NCI-H526 treated with DMSO at 0.1 percent for 48 hours (cell line): Measurements from ENCODE around the gene TADA2A.
"Not testable (repeated sequence)": the region's sequence is repeated elsewhere in the genome, so short reads cannot be mapped to it uniquely, and the experiment has no call there.

ENCODE experiments used
- DNase-seq: peaks from one replicate; lab custom pipeline; 2025; lab: John Stamatoyannopoulos, UW

The TADA2A gene

GRCh38 chr17:37492167-37492566 lies 85.5 kb downstream of the TADA2A start:
- DNase-seq: peak; percentile 37

- DNase-seq: no peak
These were observed 86.8 kb downstream of the TADA2A start for GRCh38 chr17:37493249-37494027.

DNA sequence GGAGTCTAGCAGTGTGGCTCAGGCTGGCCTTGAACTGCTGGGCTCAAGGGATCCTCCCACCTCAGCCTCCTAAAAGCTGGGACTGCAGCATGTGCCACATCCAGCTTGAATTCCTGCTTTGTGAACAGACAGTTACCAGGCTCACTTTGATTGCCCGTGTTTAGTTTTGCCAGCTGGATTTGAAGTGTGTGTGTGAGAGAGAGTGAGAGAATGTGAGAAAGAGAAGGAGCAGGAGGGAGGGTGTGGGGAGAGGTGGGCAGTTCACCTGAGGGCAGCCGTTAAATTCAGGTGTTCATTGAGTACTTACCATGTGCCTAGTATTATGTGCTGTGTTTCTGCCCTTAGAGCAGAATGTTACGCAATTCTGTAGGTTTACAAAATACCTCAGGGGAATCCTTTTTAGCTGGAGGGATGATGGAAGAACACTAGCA lies 87.7 kb downstream of the TADA2A start:
- no peak for DNase-seq

GRCh38 chr17:37494971-37495370 lies 88.3 kb downstream of the TADA2A start:
- no peak for DNase-seq

GRCh38 chr17:37500378-37500777 lies 93.7 kb downstream of the TADA2A start:
- no peak for DNase-seq

DNA sequence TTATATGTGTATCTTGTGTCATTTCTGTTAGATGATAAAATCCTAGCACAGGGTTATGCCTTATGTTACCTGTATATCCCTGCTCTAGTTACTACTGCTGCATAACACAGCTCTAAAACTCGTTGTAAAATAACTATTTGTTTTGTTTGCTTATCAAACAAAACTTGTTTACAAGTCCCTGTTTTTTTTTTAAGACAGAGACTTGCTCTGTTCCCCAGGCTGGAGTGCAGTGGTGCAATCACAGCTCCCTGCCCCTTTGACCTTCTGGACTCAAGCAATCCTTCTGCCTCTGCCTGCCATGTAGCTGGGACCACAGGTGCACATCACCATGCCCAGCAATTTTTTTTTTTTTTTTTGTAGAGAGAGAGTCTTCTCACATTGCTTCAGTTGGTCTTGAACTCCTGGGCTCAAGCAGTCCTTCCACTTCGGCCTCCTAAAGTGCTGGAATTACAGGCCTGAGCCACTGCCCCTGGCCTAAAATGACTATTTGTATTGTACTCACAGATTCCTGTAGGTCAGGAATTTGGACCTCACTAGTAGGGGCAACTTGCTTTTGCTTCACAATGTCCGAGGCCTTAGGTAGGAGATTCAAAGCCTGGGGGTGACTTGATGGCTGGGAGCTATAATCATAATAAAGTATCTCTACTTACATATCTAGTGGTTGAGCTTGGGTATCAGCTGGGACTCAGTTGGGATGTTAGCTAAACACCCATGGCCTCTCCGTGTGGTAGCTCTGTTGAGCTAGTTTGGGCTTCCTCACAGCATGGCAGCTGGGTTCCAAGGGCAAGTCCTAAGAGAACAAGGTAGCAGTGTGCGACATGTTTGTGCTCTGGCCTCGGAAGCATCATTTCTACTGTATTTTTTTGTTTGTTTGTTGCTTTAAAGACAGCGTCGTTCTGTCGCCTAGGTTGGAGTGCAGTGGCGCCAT lies 95.6 kb downstream of the TADA2A start:
- no peak for DNase-seq

DNA sequence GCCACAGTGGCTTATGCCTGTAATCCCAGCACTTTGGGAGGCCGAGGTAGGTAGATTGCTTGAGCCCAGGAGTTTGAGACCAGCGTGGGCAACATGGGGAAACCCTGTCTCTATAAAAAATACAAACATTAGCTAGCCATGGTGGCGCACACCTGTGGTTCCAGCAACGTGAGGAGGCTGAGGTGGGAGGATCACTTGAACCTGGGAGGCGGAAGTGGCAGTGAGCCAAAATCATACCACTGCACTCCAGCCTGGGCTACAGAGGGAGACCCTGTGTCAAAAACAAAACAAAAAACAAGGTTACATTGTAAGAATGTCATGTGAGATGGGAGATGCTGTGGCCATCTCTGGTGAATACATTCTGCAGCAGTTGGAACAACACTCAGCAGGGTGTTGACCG lies 96.5 kb downstream of the TADA2A start:
- no peak for DNase-seq

DNA sequence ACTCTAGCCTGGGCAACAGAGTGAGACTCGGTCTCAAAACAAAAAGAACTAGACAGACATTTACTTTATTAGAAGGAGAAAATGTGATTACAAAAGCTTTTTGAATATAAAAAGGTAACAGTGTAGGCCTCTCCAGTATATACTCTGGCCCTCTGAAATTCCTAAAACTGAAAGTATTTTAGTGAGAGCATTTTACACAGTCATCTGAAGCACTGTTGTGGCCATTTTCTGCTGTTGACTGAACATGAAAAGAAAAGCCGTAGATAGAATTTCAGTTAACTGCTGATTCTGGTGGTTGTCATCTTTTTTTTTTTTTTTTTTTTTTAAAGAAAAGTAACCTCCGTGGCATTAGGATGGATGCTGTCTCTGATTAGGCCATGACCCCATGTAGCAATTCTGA lies 98.6 kb downstream of the TADA2A start:
- no peak for DNase-seq

GRCh38 chr17:37506678-37507077 lies 100.0 kb downstream of the TADA2A start:
- DNase-seq: peak; percentile 21

DNA sequence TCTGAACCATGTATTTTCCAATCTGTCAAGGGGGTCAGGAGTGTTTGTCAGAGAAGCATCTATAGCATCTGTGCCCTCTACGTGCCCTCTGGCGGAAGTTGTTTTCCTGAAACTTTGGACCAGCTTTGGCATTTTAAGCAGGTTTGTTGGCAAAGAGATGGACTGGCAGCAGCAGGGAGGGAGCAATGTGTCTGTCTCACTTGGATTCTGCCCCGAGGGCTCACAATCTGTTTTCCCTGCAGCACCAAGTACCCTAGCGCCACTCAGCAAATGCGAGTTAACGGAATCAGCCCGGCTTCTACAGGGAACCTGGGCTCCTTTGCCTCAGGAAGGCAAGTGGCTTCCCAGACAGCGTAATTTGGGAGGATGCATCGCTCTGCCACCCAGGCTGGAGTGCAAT lies 100.4 kb downstream of the TADA2A start:
- no peak for DNase-seq

- DNase-seq: no peak
These were observed 103.4 kb downstream of the TADA2A start for GRCh38 chr17:37510056-37510455.

GRCh38 chr17:37511642-37512041 lies 105.0 kb downstream of the TADA2A start:
- not testable (repeated sequence) for DNase-seq

GRCh38 chr17:37512442-37513068 lies 105.9 kb downstream of the TADA2A start:
- peak; percentile 64 for DNase-seq

DNA sequence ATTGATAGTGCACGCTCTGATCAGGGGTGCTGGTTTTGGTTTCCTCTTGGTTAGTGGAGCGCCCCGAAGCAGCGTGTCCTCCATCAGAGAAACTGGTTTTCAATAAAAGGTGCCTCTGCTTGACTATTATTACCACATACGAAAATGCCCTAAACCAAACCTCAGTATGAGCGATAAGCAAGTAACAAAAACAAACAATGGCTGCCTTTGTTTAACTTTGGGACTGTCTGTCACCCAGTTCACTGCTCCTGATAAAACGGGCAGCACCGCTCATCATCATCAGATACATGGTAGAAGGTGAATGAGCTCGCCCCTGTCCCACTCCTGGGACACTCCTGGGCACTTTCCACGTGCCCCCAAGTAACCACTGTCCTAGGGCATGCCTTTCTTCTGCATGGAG lies 107.0 kb downstream of the TADA2A start:
- DNase-seq: peak; percentile 66

GRCh38 chr17:37516127-37516571 lies 109.5 kb downstream of the TADA2A start:
- no peak for DNase-seq

DNA sequence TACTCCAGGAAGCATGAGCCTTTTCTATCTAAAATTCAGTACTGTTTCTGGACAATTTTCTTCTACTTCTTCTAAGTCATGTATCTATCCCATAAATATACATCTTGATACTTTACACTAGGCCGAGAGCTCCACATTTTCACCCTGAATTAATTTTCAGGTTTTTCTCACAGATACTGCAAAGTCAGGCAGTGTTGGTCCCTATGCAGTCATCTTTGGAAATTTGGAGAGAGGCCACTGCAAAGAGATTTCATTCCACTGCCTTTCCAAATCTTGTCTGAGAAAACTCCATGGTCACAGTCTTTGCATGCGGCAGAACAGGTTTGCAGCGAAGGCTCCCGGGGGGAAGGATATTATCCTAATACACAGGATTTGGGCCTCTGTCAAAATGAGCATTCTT lies 111.2 kb downstream of the TADA2A start:
- DNase-seq: no peak

DNA sequence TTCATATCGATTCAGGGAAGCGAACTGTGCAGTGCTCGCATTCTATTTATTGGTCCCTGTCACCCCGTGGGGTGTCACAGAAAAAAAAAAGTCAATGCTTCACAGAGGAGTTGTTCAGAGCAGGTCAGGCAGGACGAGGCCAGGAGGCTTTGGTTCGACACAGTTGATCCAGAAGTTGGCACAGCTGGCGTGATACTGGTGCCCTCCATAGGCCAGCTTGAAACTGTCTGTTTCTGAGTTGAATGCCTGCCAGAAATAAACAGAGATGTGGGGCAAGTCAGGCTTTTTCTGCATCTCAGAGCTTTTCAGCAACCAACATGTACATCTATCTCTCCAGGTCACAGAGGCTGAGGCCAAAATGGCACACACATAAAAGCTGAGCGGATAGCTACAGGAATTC lies 112.1 kb downstream of the TADA2A start:
- DNase-seq: no peak

DNA sequence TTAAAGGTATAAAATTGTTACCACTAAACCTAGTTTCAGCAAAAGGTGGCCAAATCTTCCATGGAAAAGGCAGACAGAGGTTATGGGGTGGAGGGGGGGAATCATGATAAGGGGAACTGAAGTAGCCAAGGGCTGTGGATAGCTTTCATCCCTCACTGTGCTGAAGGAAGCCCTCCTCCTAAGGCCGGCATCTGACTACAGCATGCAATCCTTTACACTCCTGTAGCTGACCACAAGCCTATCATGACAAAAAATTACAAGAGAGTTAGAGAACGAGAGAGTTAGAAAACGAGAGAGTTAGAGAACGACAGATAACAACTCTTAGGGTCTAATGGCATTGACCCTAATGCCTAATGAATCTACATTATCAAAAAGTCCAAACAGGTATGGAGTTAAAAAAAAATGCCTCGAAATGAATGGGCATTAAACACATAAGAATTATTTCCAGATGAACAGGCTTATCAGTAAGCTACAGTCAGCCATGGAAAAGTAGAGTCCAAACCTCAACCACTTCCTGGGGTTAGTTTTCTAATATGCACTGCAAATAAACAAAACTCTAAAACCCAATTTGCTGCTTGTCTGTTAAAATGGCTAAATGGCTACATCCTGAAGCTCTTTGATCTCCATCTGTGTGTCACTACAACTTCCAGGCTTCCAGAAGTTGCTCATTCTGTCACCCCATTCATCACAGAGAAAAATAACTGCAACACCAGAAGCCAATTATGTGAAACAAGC lies 112.7 kb downstream of the TADA2A start:
- DNase-seq: no peak

DNA sequence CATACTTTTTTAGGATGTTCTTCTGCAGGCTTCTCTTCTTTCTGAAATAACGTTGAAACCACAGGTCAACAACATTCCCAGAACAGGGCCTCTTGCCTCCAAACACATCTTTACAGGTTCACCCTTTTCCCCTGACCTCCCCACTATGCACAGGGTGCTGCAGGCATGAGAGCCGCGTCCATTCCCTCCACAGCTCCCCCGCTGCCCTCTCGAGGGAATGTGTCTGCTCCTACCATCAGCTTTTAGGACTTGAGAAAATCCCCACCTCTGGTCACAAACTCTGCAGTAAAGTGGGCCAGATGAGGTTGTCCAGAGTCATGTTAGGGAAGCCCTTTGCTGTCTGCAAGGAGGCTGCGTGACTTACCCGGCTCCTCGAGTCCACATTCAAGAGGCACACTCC lies 113.5 kb downstream of the TADA2A start:
- no peak for DNase-seq

DNA sequence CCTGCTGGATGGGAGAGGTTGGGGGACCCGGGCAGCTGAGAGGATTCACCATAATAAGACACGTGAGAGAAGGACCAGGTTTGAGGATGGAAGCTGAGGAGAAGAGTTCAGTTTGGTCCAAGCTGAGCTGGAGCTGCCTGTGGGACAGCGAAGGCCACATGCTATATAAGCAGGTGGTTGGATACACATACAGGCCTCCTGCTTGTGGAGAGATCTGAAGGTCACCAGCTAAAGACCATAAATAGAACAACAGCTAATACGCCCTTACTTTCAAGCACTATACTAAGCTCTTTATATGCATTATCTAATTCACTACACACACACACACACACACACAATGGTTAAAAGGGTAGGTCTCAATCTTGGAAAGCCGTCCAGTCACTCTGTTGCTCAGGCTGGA lies 115.1 kb downstream of the TADA2A start:
- DNase-seq: no peak

DNA sequence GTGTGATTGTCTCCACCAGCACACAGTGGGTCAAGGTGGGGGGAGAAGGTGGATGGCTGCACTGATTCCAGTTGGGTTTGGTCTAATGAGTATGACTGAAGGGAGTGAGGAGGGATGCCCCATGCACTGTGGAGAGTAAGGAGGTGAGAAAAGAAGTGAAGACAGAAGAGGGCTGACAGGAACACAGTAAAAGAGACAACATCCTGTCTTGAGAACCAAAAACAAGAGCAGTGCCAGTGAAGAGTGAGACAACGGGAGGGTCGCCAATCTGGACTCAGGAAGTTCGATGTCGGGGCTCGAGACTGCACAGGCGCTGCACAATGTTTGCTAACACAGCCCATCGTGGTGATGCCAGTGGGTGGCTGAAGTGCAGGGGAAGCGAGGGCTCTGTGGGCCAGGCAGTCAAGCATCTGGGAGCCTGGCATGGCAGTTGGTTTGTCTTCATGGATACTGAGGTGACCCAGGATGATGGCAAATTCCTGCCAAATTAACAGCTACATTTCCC lies 117.1 kb downstream of the TADA2A start:
- no peak for DNase-seq
